ENCODE data around the gene LYSMD2. TPM values are rescaled to one million over a fixed set of nuclear protein-coding genes. Genes with fewer than 3 reads are reported as not detected.

LYSMD2 gene
- total RNA-seq, 1 experiment from 2014 or later = 2.9 TPM

DNA sequence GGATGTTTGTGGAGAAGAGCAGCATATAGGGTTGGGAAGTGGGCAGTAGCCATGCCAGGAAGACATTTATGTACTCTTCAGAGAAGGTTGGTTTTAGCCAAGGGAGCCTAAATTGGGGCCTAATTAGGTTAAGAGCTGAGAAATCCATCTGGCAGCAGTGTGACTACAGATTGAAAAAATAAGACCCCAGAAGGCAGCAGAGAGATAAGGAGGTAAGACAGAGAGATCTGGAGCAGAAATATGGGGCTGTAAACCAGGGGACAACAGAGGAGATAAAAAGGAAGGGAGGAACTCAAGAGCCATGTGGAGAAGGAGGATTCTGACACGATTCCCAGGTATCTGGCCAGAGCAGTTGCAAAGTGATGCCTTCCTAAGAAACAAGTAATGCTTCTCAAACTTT lies 23.3 kb downstream of the LYSMD2 start:
- Histone ChIP-seq H3K4me1 (ENCODE audit: insufficient read depth, low read length, poor library complexity, severe bottlenecking) (no peaks in the 10 kb centered on the region), H3K9me3 (ENCODE audit: low read depth, low read length, poor library complexity, severe bottlenecking) (no peaks in the 10 kb centered on the region), H3K27ac (ENCODE audit: low read depth, low read length, poor library complexity, severe bottlenecking) (no peak overlapping the region), H3K27me3 (replicated peaks; ENCODE audit: insufficient read depth, low read depth, low read length, poor library complexity) (no peaks in the 10 kb centered on the region), H3K4me3 (ENCODE audit: low read depth, low read length, poor library complexity, severe bottlenecking) (no peak overlapping the region), H3K36me3 (ENCODE audit: insufficient read depth, low read length, poor library complexity, severe bottlenecking) (no peaks in the 10 kb centered on the region)
- ChIA-PET POLR2A (ENCODE audit: low non-redundant PET) (no interaction called here), CTCF (no interaction called here)
- TF ChIP-seq, protein P1, sequence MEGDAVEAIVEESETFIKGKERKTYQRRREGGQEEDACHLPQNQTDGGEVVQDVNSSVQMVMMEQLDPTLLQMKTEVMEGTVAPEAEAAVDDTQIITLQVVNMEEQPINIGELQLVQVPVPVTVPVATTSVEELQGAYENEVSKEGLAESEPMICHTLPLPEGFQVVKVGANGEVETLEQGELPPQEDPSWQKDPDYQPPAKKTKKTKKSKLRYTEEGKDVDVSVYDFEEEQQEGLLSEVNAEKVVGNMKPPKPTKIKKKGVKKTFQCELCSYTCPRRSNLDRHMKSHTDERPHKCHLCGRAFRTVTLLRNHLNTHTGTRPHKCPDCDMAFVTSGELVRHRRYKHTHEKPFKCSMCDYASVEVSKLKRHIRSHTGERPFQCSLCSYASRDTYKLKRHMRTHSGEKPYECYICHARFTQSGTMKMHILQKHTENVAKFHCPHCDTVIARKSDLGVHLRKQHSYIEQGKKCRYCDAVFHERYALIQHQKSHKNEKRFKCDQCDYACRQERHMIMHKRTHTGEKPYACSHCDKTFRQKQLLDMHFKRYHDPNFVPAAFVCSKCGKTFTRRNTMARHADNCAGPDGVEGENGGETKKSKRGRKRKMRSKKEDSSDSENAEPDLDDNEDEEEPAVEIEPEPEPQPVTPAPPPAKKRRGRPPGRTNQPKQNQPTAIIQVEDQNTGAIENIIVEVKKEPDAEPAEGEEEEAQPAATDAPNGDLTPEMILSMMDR (conservative IDR thresholded peaks at IDR 0.05; ENCODE audit: low read depth, low read length) = no peak
- TF ChIP-seq EZH2 (IDR thresholded peaks at IDR 0.05; ENCODE audit: borderline replicate concordance, low read depth, low read length, poor library complexity, severe bottlenecking) = no peak
- intact Hi-C loops (cut with micrococcal nuclease; ENCODE audit: unreplicated experiment) = no loop called here
- BruUV-seq (replicated peaks) = no TSS peak
- no peak for DNase-seq (ENCODE audit: low spot score)

DNA sequence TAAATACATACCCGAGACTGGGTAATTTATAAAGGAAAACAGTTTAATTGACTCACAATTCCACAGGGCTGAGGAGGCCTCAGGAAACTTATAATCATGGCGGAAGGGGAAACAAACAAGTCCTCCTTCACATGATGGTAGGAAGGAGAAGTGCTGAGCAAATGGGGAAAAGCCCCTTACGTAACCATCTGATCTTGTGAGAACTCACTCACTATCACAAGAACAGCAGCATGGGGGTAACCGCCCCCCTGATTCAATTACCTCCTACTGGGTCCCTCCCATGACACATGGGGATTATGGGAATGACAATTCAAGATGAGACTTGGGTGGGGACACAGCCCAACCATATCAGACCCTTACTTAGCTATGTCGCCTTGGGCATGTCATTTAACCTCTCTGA lies 28.4 kb downstream of the LYSMD2 start:
- H3K27me3 ChIP-seq (replicated peaks; ENCODE audit: insufficient read depth, low read depth, low read length, poor library complexity) = peaks cover 3% of the 10 kb centered on the region
- H3K36me3 ChIP-seq (ENCODE audit: insufficient read depth, low read length, poor library complexity, severe bottlenecking) = no peaks in the 10 kb centered on the region
- no TSS peak for BruUV-seq (replicated peaks)
- DNase-seq (ENCODE audit: low spot score) = no peak
- H3K4me1 ChIP-seq (ENCODE audit: insufficient read depth, low read length, poor library complexity, severe bottlenecking) = no peaks in the 10 kb centered on the region
- intact Hi-C loops (cut with micrococcal nuclease; ENCODE audit: unreplicated experiment) = no loop called here
- TF ChIP-seq, protein P1 (conservative IDR thresholded peaks at IDR 0.05; ENCODE audit: low read depth, low read length) = no peak
- TF ChIP-seq EZH2 (IDR thresholded peaks at IDR 0.05; ENCODE audit: borderline replicate concordance, low read depth, low read length, poor library complexity, severe bottlenecking) = no peak
- H3K27ac ChIP-seq (ENCODE audit: low read depth, low read length, poor library complexity, severe bottlenecking) = no peak overlapping the region
- no peak overlapping the region for H3K4me3 ChIP-seq (ENCODE audit: low read depth, low read length, poor library complexity, severe bottlenecking)
- POLR2A ChIA-PET (ENCODE audit: low non-redundant PET) = no interaction called here
- CTCF ChIA-PET = interaction anchor here (0.7 kb wide), 1 partner anchor 556 kb away, joined by 3 read pairs; no protein-coding TSS in a partner anchor
- H3K9me3 ChIP-seq (ENCODE audit: low read depth, low read length, poor library complexity, severe bottlenecking) = no peaks in the 10 kb centered on the region

DNA sequence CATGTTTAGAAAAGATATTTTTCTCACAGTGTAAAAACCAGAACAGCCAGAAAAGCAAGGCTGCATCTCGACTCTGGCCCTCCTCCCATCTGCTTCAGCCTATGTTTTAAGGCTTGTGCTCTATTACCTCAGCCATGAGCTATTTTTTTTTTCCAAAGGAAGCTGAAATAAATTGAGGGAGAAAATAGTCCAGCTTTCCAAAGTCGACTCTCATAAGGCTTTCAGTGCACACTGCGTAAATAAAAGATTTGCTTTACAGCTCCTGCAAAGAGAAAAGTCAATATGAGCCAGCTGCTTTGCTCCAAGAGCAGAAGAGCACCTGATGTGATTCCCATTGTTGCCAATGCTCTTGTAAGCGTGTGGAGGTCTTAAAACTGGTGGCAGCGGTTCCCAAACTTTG lies 29.4 kb downstream of the LYSMD2 start:
- POLR2A ChIA-PET (ENCODE audit: low non-redundant PET) = no interaction called here

More for the DNA sequence above, 29.4 kb downstream of the LYSMD2 start:
- Histone ChIP-seq H3K9me3 (ENCODE audit: low read depth, low read length, poor library complexity, severe bottlenecking) (no peaks in the 10 kb centered on the region), H3K4me3 (ENCODE audit: low read depth, low read length, poor library complexity, severe bottlenecking) (no peak overlapping the region), H3K4me1 (ENCODE audit: insufficient read depth, low read length, poor library complexity, severe bottlenecking) (no peaks in the 10 kb centered on the region), H3K27me3 (replicated peaks; ENCODE audit: insufficient read depth, low read depth, low read length, poor library complexity) (peaks cover 12% of the 10 kb centered on the region), H3K36me3 (ENCODE audit: insufficient read depth, low read length, poor library complexity, severe bottlenecking) (no peaks in the 10 kb centered on the region), H3K27ac (ENCODE audit: low read depth, low read length, poor library complexity, severe bottlenecking) (no peak overlapping the region)
- no peak for TF ChIP-seq EZH2 (IDR thresholded peaks at IDR 0.05; ENCODE audit: borderline replicate concordance, low read depth, low read length, poor library complexity, severe bottlenecking)
- TF ChIP-seq, protein P1 (conservative IDR thresholded peaks at IDR 0.05; ENCODE audit: low read depth, low read length) = no peak
- intact Hi-C loops (cut with micrococcal nuclease; ENCODE audit: unreplicated experiment) = no loop called here
- DNase-seq (ENCODE audit: low spot score) = no peak
- no TSS peak for BruUV-seq (replicated peaks)
- CTCF ChIA-PET = no interaction called here
